IPS-15b (cell line): ENCODE results near the gene OXSM.

ENCODE experiments used
- H3K27me3 ChIP-seq: one replicate; pipeline ENCODE4 v1.6.1; 2013; ENCODE audit warnings: low read length; ENCODE audit not compliant: control insufficient read depth, insufficient read depth
- H3K36me3 ChIP-seq: one replicate; pipeline ENCODE4 v1.6.1; 2013; ENCODE audit warnings: low read length; ENCODE audit not compliant: control insufficient read depth, insufficient read depth
- H3K4me1 ChIP-seq: one replicate; pipeline ENCODE4 v1.6.1; 2013; ENCODE audit warnings: mild to moderate bottlenecking, low read length; ENCODE audit not compliant: control insufficient read depth, insufficient read depth
- H3K4me3 ChIP-seq: one replicate; pipeline ENCODE4 v1.5.1; 2013; ENCODE audit warnings: low read depth, low read length
- H3K9ac ChIP-seq: one replicate; pipeline ENCODE4 v1.6.1; 2013; ENCODE audit warnings: low read depth, mild to moderate bottlenecking, low read length
- H3K9me3 ChIP-seq: one replicate; pipeline ENCODE4 v1.6.1; 2013; ENCODE audit warnings: mild to moderate bottlenecking, low read length; ENCODE audit not compliant: control insufficient read depth, insufficient read depth

OXSM gene

GRCh38 chr3:25781758-25782594 lies 7.9 kb upstream of the OXSM start:
- no peaks in the 10 kb centered on the region for H3K9me3 ChIP-seq
- peaks cover 6% of the 10 kb centered on the region for H3K27me3 ChIP-seq
- no peaks in the 10 kb centered on the region for H3K36me3 ChIP-seq
- H3K4me3 ChIP-seq: peak overlapping the region; percentile 86
- peaks cover 3% of the 10 kb centered on the region for H3K4me1 ChIP-seq
- no peak overlapping the region for H3K9ac ChIP-seq

GRCh38 chr3:25782636-25782937 lies 7.3 kb upstream of the OXSM start:
- Histone ChIP-seq H3K9ac (peak overlapping the region; percentile 65), H3K9me3 (no peaks in the 10 kb centered on the region), H3K27me3 (peaks cover 6% of the 10 kb centered on the region), H3K36me3 (no peaks in the 10 kb centered on the region), H3K4me3 (peak overlapping the region; percentile 86), H3K4me1 (peaks cover 8% of the 10 kb centered on the region)

- Histone ChIP-seq H3K4me3 (peak within 1 kb of the TSS; percentile 86), H3K36me3 (no peaks in the 10 kb centered on the region), H3K9ac (peak within 1 kb of the TSS; percentile 65), H3K4me1 (peaks cover 8% of the 10 kb centered on the region), H3K27me3 (peaks cover 6% of the 10 kb centered on the region), H3K9me3 (no peaks in the 10 kb centered on the region)
Measured at GRCh38 chr3:25782938-25783660, 6.8 kb upstream of the OXSM start, which contains the start of gene NGLY1. Gene NGLY1 (minus strand): TSS chr3:25783443. CDS start chr3:25783390, 53 bp downstream.

GRCh38 chr3:25783661-25784512 lies 6.0 kb upstream of the OXSM start:
- H3K4me3 ChIP-seq: peak overlapping the region; percentile 65
- no peaks in the 10 kb centered on the region for H3K36me3 ChIP-seq
- H3K9ac ChIP-seq: no peak overlapping the region
- peaks cover 6% of the 10 kb centered on the region for H3K27me3 ChIP-seq
- peaks cover 11% of the 10 kb centered on the region for H3K4me1 ChIP-seq
- no peaks in the 10 kb centered on the region for H3K9me3 ChIP-seq

GRCh38 chr3:25784971-25785370 lies 4.9 kb upstream of the OXSM start:
- H3K36me3 ChIP-seq: no peaks in the 10 kb centered on the region
- H3K9me3 ChIP-seq: no peaks in the 10 kb centered on the region
- no peak overlapping the region for H3K4me3 ChIP-seq
- H3K27me3 ChIP-seq: peaks cover 6% of the 10 kb centered on the region
- H3K9ac ChIP-seq: no peak overlapping the region
- peaks cover 11% of the 10 kb centered on the region for H3K4me1 ChIP-seq

- H3K36me3 ChIP-seq: no peaks in the 10 kb centered on the region
- peaks cover 13% of the 10 kb centered on the region for H3K4me1 ChIP-seq
- H3K9ac ChIP-seq: no peak overlapping the region
- peaks cover 6% of the 10 kb centered on the region for H3K27me3 ChIP-seq
- H3K4me3 ChIP-seq: no peak overlapping the region
- H3K9me3 ChIP-seq: no peaks in the 10 kb centered on the region
Measured at GRCh38 chr3:25785826-25786225, 4.1 kb upstream of the OXSM start.

- no peak overlapping the region for H3K4me3 ChIP-seq
- H3K36me3 ChIP-seq: no peaks in the 10 kb centered on the region
- H3K4me1 ChIP-seq: peaks cover 9% of the 10 kb centered on the region
- H3K27me3 ChIP-seq: peaks cover 6% of the 10 kb centered on the region
- no peak overlapping the region for H3K9ac ChIP-seq
- no peaks in the 10 kb centered on the region for H3K9me3 ChIP-seq
Measured at GRCh38 chr3:25787689-25788088, 2.2 kb upstream of the OXSM start.

GRCh38 chr3:25789209-25789595 lies 688 bp upstream of the OXSM start:
- Histone ChIP-seq H3K27me3 (peaks cover 6% of the 10 kb centered on the region), H3K4me3 (peak overlapping the region; percentile 87), H3K9ac (peak overlapping the region; percentile 61), H3K4me1 (peaks cover 9% of the 10 kb centered on the region), H3K36me3 (no peaks in the 10 kb centered on the region), H3K9me3 (no peaks in the 10 kb centered on the region)

- H3K4me1 ChIP-seq: no peaks in the 10 kb centered on the region
- no peak overlapping the region for H3K9ac ChIP-seq
- no peaks in the 10 kb centered on the region for H3K9me3 ChIP-seq
- no peaks in the 10 kb centered on the region for H3K36me3 ChIP-seq
- H3K27me3 ChIP-seq: no peaks in the 10 kb centered on the region
- H3K4me3 ChIP-seq: no peak overlapping the region
Measured at GRCh38 chr3:25801786-25802185, 11.9 kb downstream of the OXSM start.

GRCh38 chr3:25803833-25804232 lies 13.9 kb downstream of the OXSM start:
- H3K36me3 ChIP-seq: no peaks in the 10 kb centered on the region
- H3K9me3 ChIP-seq: no peaks in the 10 kb centered on the region
- H3K27me3 ChIP-seq: no peaks in the 10 kb centered on the region
- no peak overlapping the region for H3K9ac ChIP-seq
- no peaks in the 10 kb centered on the region for H3K4me1 ChIP-seq
- H3K4me3 ChIP-seq: no peak overlapping the region

GRCh38 chr3:25804676-25805075 lies 14.8 kb downstream of the OXSM start:
- Histone ChIP-seq H3K27me3 (no peaks in the 10 kb centered on the region), H3K4me1 (no peaks in the 10 kb centered on the region), H3K36me3 (no peaks in the 10 kb centered on the region), H3K9ac (no peak overlapping the region), H3K4me3 (no peak overlapping the region), H3K9me3 (no peaks in the 10 kb centered on the region)
